ENCODE results near the gene FLT4.

FLT4 gene

GRCh38 chr5:180593446-180594206 lies 55.8 kb downstream of the FLT4 start:
- Histone ChIP-seq H3K27ac (ENCODE audit: low read length) (no peak overlapping the region), H3K36me3 (replicated peaks; ENCODE audit: low read depth, low read length) (no peaks in the 10 kb centered on the region), H2AFZ (ENCODE audit: low read depth, low read length) (no peak overlapping the region), H3K9me3 (ENCODE audit: insufficient read depth, low read length) (no peaks in the 10 kb centered on the region), H3K4me1 (ENCODE audit: low read length) (no peaks in the 10 kb centered on the region), H4K20me1 (ENCODE audit: insufficient read depth, low read length) (no peaks in the 10 kb centered on the region), H3K4me2 (ENCODE audit: low read length) (no peak overlapping the region), H3K9ac (ENCODE audit: low read length) (no peak overlapping the region), H3K79me2 (ENCODE audit: low read length) (no peaks in the 10 kb centered on the region), H3K4me3 (ENCODE audit: low read length) (no peak overlapping the region), H3K27me3 (ENCODE audit: low read depth, low read length) (no peaks in the 10 kb centered on the region)
- TF ChIP-seq CTCF (IDR thresholded peaks at IDR 0.05; ENCODE audit: low read depth, low read length) (no peak), EZH2phosphoT487 (IDR thresholded peaks at IDR 0.05; ENCODE audit: low read depth) (no peak)

DNA sequence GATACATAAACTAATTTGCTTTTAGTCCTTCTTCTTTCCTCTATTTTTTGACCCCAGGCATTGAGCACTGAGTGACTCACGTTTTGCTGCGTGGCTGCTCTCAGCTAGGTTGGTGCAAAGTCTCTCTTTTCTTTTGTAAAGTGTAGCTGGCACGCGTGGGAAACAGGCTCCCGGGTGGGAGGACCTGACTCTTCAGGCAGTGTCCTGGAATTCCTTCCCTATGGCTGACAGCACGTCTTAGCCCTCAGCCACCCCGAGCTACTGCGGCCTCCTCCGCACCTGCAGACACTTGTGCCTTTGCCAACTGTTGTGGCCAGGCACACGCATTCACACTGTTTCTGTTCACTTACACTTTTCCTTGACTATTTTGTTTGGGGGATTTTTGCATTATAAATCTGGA lies 57.2 kb downstream of the FLT4 start:
- no peaks in the 10 kb centered on the region for H4K20me1 ChIP-seq (ENCODE audit: insufficient read depth, low read length)
- TF ChIP-seq CTCF (IDR thresholded peaks at IDR 0.05; ENCODE audit: low read depth, low read length), result no peak
- no peak for TF ChIP-seq EZH2phosphoT487 (IDR thresholded peaks at IDR 0.05; ENCODE audit: low read depth)
- no peaks in the 10 kb centered on the region for H3K27me3 ChIP-seq (ENCODE audit: low read depth, low read length)
- no peaks in the 10 kb centered on the region for H3K9me3 ChIP-seq (ENCODE audit: insufficient read depth, low read length)
- H3K9ac ChIP-seq (ENCODE audit: low read length), result no peak overlapping the region
- H3K4me1 ChIP-seq (ENCODE audit: low read length), result no peaks in the 10 kb centered on the region
- H2AFZ ChIP-seq (ENCODE audit: low read depth, low read length), result no peak overlapping the region
- no peaks in the 10 kb centered on the region for H3K36me3 ChIP-seq (replicated peaks; ENCODE audit: low read depth, low read length)
- H3K4me3 ChIP-seq (ENCODE audit: low read length), result no peak overlapping the region
- H3K4me2 ChIP-seq (ENCODE audit: low read length), result no peak overlapping the region
- H3K79me2 ChIP-seq (ENCODE audit: low read length), result no peaks in the 10 kb centered on the region
- no peak overlapping the region for H3K27ac ChIP-seq (ENCODE audit: low read length)

GRCh38 chr5:180591311-180591887 lies 58.0 kb downstream of the FLT4 start, which contains the start of gene SCGB3A1:
Gene SCGB3A1, minus strand, starts transcription at chr5:180591499. Its CDS starts 37 bp downstream, at chr5:180591462.
- H2AFZ ChIP-seq (ENCODE audit: low read depth, low read length), result no peak within 1 kb of the TSS
- H4K20me1 ChIP-seq (ENCODE audit: insufficient read depth, low read length), result no peaks in the 10 kb centered on the region
- no peak within 1 kb of the TSS for H3K27ac ChIP-seq (ENCODE audit: low read length)
- no peaks in the 10 kb centered on the region for H3K36me3 ChIP-seq (replicated peaks; ENCODE audit: low read depth, low read length)
- no peak for TF ChIP-seq CTCF (IDR thresholded peaks at IDR 0.05; ENCODE audit: low read depth, low read length)
- H3K9me3 ChIP-seq (ENCODE audit: insufficient read depth, low read length), result no peaks in the 10 kb centered on the region
- no peak within 1 kb of the TSS for H3K4me2 ChIP-seq (ENCODE audit: low read length)
- no peak within 1 kb of the TSS for H3K4me3 ChIP-seq (ENCODE audit: low read length)
- H3K79me2 ChIP-seq (ENCODE audit: low read length), result no peaks in the 10 kb centered on the region
- no peaks in the 10 kb centered on the region for H3K27me3 ChIP-seq (ENCODE audit: low read depth, low read length)
- no peaks in the 10 kb centered on the region for H3K4me1 ChIP-seq (ENCODE audit: low read length)
- H3K9ac ChIP-seq (ENCODE audit: low read length), result no peak within 1 kb of the TSS

GRCh38 chr5:180590543-180591310 lies 58.7 kb downstream of the FLT4 start:
- Histone ChIP-seq H3K4me3 (ENCODE audit: low read length) (no peak overlapping the region), H3K4me1 (ENCODE audit: low read length) (no peaks in the 10 kb centered on the region), H3K27ac (ENCODE audit: low read length) (no peak overlapping the region), H3K27me3 (ENCODE audit: low read depth, low read length) (no peaks in the 10 kb centered on the region), H4K20me1 (ENCODE audit: insufficient read depth, low read length) (no peaks in the 10 kb centered on the region), H3K36me3 (replicated peaks; ENCODE audit: low read depth, low read length) (no peaks in the 10 kb centered on the region), H3K4me2 (ENCODE audit: low read length) (no peak overlapping the region), H3K79me2 (ENCODE audit: low read length) (no peaks in the 10 kb centered on the region), H3K9me3 (ENCODE audit: insufficient read depth, low read length) (no peaks in the 10 kb centered on the region), H2AFZ (ENCODE audit: low read depth, low read length) (no peak overlapping the region), H3K9ac (ENCODE audit: low read length) (no peak overlapping the region)
- TF ChIP-seq EZH2phosphoT487 (IDR thresholded peaks at IDR 0.05; ENCODE audit: low read depth) (no peak), CTCF (IDR thresholded peaks at IDR 0.05; ENCODE audit: low read depth, low read length) (no peak)
